ENCODE data around the gene ATP6V1C2. TPM values are rescaled to one million over a fixed set of nuclear protein-coding genes. Genes with fewer than 3 reads are reported as not detected.

The ATP6V1C2 gene
- total RNA-seq, 1 experiment from 2014 or later = 2.0 TPM

- no peak overlapping the region for H2AFZ ChIP-seq (ENCODE audit: low read depth, low read length, poor library complexity, severe bottlenecking)
- no peaks in the 10 kb centered on the region for H3K36me3 ChIP-seq (ENCODE audit: control insufficient read depth in 1 of 2, insufficient read depth in 2 of 2, low read length in 2 of 2)
- no TSS peak for BruUV-seq (replicated peaks)
- no peak overlapping the region for H3K4me3 ChIP-seq (replicated peaks in 1 of 2; ENCODE audit: low read depth in 1 of 2, low read length in 2 of 2)
- ChIA-PET CTCF (no interaction called here), RAD21 (ENCODE audit: low non-redundant PET in 1 of 2, low total read pairs in 2 of 2, uncharacterized antibody in 2 of 2, unreplicated experiment in 2 of 2) (no interaction called here), POLR2A (no interaction called here)
- H4K20me1 ChIP-seq (ENCODE audit: insufficient read depth) = no peaks in the 10 kb centered on the region
- DNase-seq (ENCODE audit: low read depth, low spot score) (no peak), ATAC-seq (no peak)
- H3K4me2 ChIP-seq (ENCODE audit: low read length) = no peak overlapping the region
- intact Hi-C loops (cut with micrococcal nuclease) = no loop called here
- H3K27ac ChIP-seq (ENCODE audit: low read depth, low read length) = no peak overlapping the region
- no peaks in the 10 kb centered on the region for H3K9me2 ChIP-seq (ENCODE audit: insufficient read depth)
- TF ChIP-seq POLR2A (IDR thresholded peaks at IDR 0.05; ENCODE audit: borderline replicate concordance, extremely low read depth, insufficient read depth, insufficient read length) (no peak), CEBPB (IDR thresholded peaks at IDR 0.05; ENCODE audit: low read depth) (no peak), EZH2phosphoT487 (IDR thresholded peaks at IDR 0.05; ENCODE audit: borderline replicate concordance) (no peak), CTCF (IDR thresholded peaks at IDR 0.05 in 2 of 3, conservative IDR thresholded peaks at IDR 0.05 in 1 of 3; ENCODE audit: borderline replicate concordance in 1 of 3, insufficient read depth in 1 of 3, low read depth in 2 of 3, low read length in 2 of 3) (no peak), REST (IDR thresholded peaks at IDR 0.05; ENCODE audit: low read depth) (no peak), RAD21 (IDR thresholded peaks at IDR 0.05; ENCODE audit: low read depth) (no peak), EGR1 (IDR thresholded peaks at IDR 0.05; ENCODE audit: low read depth) (no peak), EZH2 (IDR thresholded peaks at IDR 0.05) (no peak), ELF1 (IDR thresholded peaks at IDR 0.05; ENCODE audit: borderline replicate concordance, low read depth) (no peak), SRF (IDR thresholded peaks at IDR 0.05; ENCODE audit: low read depth) (no peak), CBX3 (IDR thresholded peaks at IDR 0.05; ENCODE audit: low read depth) (no peak), TCF7L2 (IDR thresholded peaks at IDR 0.05; ENCODE audit: borderline replicate concordance, extremely low read depth, insufficient read depth, insufficient read length) (no peak), ZFX (IDR thresholded peaks at IDR 0.05) (no peak), SP1 (IDR thresholded peaks at IDR 0.05; ENCODE audit: low read depth) (no peak), YY1 (IDR thresholded peaks at IDR 0.05; ENCODE audit: extremely low read depth, insufficient replicate concordance, low read depth, low read length) (no peak)
- TF ChIP-seq, protein P1, sequence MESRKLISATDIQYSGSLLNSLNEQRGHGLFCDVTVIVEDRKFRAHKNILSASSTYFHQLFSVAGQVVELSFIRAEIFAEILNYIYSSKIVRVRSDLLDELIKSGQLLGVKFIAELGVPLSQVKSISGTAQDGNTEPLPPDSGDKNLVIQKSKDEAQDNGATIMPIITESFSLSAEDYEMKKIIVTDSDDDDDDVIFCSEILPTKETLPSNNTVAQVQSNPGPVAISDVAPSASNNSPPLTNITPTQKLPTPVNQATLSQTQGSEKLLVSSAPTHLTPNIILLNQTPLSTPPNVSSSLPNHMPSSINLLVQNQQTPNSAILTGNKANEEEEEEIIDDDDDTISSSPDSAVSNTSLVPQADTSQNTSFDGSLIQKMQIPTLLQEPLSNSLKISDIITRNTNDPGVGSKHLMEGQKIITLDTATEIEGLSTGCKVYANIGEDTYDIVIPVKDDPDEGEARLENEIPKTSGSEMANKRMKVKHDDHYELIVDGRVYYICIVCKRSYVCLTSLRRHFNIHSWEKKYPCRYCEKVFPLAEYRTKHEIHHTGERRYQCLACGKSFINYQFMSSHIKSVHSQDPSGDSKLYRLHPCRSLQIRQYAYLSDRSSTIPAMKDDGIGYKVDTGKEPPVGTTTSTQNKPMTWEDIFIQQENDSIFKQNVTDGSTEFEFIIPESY (IDR thresholded peaks at IDR 0.05; ENCODE audit: extremely low read depth, insufficient replicate concordance, low read length) = no peak
- TF ChIP-seq, protein P2, sequence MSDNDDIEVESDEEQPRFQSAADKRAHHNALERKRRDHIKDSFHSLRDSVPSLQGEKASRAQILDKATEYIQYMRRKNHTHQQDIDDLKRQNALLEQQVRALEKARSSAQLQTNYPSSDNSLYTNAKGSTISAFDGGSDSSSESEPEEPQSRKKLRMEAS (IDR thresholded peaks at IDR 0.05) = no peak
- TF ChIP-seq, protein P3, sequence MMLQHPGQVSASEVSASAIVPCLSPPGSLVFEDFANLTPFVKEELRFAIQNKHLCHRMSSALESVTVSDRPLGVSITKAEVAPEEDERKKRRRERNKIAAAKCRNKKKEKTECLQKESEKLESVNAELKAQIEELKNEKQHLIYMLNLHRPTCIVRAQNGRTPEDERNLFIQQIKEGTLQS (IDR thresholded peaks at IDR 0.05) = no peak
- no peaks in the 10 kb centered on the region for H3K9me3 ChIP-seq (ENCODE audit: control insufficient read depth in 1 of 2, insufficient read depth in 1 of 2, low read depth in 1 of 2, low read length in 2 of 2)
- no peak overlapping the region for H3K9ac ChIP-seq (ENCODE audit: low read length)
- no peaks in the 10 kb centered on the region; the same call in 1 of the 2 replicates for H3K27me3 ChIP-seq (ENCODE audit: insufficient read depth, low read length)
- no peaks in the 10 kb centered on the region for H3K79me2 ChIP-seq (ENCODE audit: insufficient read depth, low read length)
- peaks cover 6 to 8% of the 10 kb centered on the region in 2 experiments; a peak in 2 of 4 replicates for H3K4me1 ChIP-seq (ENCODE audit: control insufficient read depth in 1 of 2, insufficient read depth in 2 of 2, low read length in 2 of 2)
These were observed 29.2 kb downstream of the ATP6V1C2 start for GRCh38 chr2:10750610-10751009.

Measured in HCT116 (cell line).